MM.1S (cell line): ENCODE data around the gene CYP4A22.

Source experiments
- EZH2 ChIP-seq: fragments of 300-600 bp; sonication (generic); optimal IDR thresholded peaks from 2 replicates; pipeline ENCODE3; 2017; ENCODE audit warnings: low read depth, mild to moderate bottlenecking, antibody characterized with exemption, low read length, mixed read lengths
- TF ChIP-seq, protein P1 (sequence below): fragments of 300-600 bp; sonication (generic); IDR thresholded peaks from 2 replicates; pipeline ENCODE4 v1.5.1; 2016; ENCODE audit warnings: antibody characterized with exemption, low read length, mixed read lengths

DNA sequence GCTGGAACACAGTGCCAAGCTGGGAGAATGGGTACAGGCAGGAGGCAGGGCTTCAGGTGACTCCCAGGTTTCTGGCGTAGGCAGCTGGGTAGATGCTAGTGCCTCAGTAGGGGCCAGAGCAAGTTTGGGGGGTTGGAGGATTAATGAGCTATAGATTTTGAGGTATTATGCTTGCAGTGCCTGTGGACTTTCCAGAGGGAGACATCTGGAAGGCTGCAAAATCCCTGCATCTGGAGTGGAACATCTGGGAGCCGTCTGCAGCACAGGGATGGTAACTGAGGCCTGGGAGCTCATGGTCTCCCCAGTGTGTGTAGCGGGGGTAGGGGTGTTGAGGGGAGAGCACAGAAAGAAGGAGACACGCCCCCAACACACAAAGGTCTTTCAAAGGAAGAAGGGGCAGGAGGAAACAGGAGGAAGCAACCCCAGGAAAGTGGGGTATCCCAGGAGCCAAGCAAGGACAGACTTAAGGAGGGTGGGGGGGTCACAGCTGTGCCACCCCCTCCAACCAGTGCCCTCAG is 54.8 kb downstream of the CYP4A22 start:
- TF ChIP-seq, protein P1, sequence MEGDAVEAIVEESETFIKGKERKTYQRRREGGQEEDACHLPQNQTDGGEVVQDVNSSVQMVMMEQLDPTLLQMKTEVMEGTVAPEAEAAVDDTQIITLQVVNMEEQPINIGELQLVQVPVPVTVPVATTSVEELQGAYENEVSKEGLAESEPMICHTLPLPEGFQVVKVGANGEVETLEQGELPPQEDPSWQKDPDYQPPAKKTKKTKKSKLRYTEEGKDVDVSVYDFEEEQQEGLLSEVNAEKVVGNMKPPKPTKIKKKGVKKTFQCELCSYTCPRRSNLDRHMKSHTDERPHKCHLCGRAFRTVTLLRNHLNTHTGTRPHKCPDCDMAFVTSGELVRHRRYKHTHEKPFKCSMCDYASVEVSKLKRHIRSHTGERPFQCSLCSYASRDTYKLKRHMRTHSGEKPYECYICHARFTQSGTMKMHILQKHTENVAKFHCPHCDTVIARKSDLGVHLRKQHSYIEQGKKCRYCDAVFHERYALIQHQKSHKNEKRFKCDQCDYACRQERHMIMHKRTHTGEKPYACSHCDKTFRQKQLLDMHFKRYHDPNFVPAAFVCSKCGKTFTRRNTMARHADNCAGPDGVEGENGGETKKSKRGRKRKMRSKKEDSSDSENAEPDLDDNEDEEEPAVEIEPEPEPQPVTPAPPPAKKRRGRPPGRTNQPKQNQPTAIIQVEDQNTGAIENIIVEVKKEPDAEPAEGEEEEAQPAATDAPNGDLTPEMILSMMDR: no peak
- TF ChIP-seq EZH2: no peak
